ENCODE results near the gene LMAN1.

GRCh38 chr18:59358414-59358711 is 702 bp downstream of the LMAN1 start:
- TF ChIP-seq CTCF (IDR thresholded peaks at IDR 0.05) (no peak), POLR2A (IDR thresholded peaks at IDR 0.05) (no peak)

All from esophagus squamous epithelium (tissue), 4 donors.